ENCODE results near the gene SH2D4B.

SH2D4B gene

GRCh38 chr10:80506836-80507487, 30.7 kb upstream of the SH2D4B start:
- no peak for FAIRE-seq
- TF ChIP-seq POLR2AphosphoS5 (IDR thresholded peaks at IDR 0.05; ENCODE audit: low read depth, low read length) (no peak), TAF1 (IDR thresholded peaks at IDR 0.05; ENCODE audit: borderline replicate concordance, low read depth, low read length) (no peak), POLR2A (IDR thresholded peaks at IDR 0.05; ENCODE audit: low read depth, low read length) (no peak)
- no peak for DNase-seq (ENCODE audit: insufficient read length)

GRCh38 chr10:80509108-80509402, 28.6 kb upstream of the SH2D4B start:
- TF ChIP-seq TAF1 (IDR thresholded peaks at IDR 0.05; ENCODE audit: borderline replicate concordance, low read depth, low read length): no peak
- TF ChIP-seq POLR2AphosphoS5 (IDR thresholded peaks at IDR 0.05; ENCODE audit: low read depth, low read length): no peak
- no peak for TF ChIP-seq POLR2A (IDR thresholded peaks at IDR 0.05; ENCODE audit: low read depth, low read length)
- no peak for DNase-seq (ENCODE audit: insufficient read length)
- FAIRE-seq: no peak

GRCh38 chr10:80509403-80510161, 28.1 kb upstream of the SH2D4B start:
- no peak for TF ChIP-seq POLR2AphosphoS5 (IDR thresholded peaks at IDR 0.05; ENCODE audit: low read depth, low read length)
- TF ChIP-seq TAF1 (IDR thresholded peaks at IDR 0.05; ENCODE audit: borderline replicate concordance, low read depth, low read length): no peak
- no peak for TF ChIP-seq POLR2A (IDR thresholded peaks at IDR 0.05; ENCODE audit: low read depth, low read length)
- FAIRE-seq (no peak), DNase-seq (ENCODE audit: insufficient read length) (no peak)

- DNase-seq (ENCODE audit: insufficient read length) (no peak), FAIRE-seq (no peak)
- no peak for TF ChIP-seq POLR2AphosphoS5 (IDR thresholded peaks at IDR 0.05; ENCODE audit: low read depth, low read length)
- no peak for TF ChIP-seq TAF1 (IDR thresholded peaks at IDR 0.05; ENCODE audit: borderline replicate concordance, low read depth, low read length)
- no peak for TF ChIP-seq POLR2A (IDR thresholded peaks at IDR 0.05; ENCODE audit: low read depth, low read length)
These were observed 25.6 kb upstream of the SH2D4B start for GRCh38 chr10:80512031-80512526.

GRCh38 chr10:80513106-80513505, 24.6 kb upstream of the SH2D4B start:
- FAIRE-seq: no peak

GRCh38 chr10:80515511-80515910, 22.2 kb upstream of the SH2D4B start:
- no peak for TF ChIP-seq POLR2A (IDR thresholded peaks at IDR 0.05; ENCODE audit: low read depth, low read length)
- TF ChIP-seq POLR2AphosphoS5 (IDR thresholded peaks at IDR 0.05; ENCODE audit: low read depth, low read length): no peak
- TF ChIP-seq TAF1 (IDR thresholded peaks at IDR 0.05; ENCODE audit: borderline replicate concordance, low read depth, low read length): no peak
- no peak for DNase-seq (ENCODE audit: insufficient read length)
- no peak for FAIRE-seq

More at GRCh38 chr10:80513106-80513505, 24.6 kb upstream of the SH2D4B start:
- TF ChIP-seq POLR2AphosphoS5 (IDR thresholded peaks at IDR 0.05; ENCODE audit: low read depth, low read length) (no peak), TAF1 (IDR thresholded peaks at IDR 0.05; ENCODE audit: borderline replicate concordance, low read depth, low read length) (no peak), POLR2A (IDR thresholded peaks at IDR 0.05; ENCODE audit: low read depth, low read length) (no peak)
- DNase-seq (ENCODE audit: insufficient read length): no peak

- DNase-seq (ENCODE audit: insufficient read length) (no peak), FAIRE-seq (no peak)
- TF ChIP-seq POLR2AphosphoS5 (IDR thresholded peaks at IDR 0.05; ENCODE audit: low read depth, low read length) (no peak), TAF1 (IDR thresholded peaks at IDR 0.05; ENCODE audit: borderline replicate concordance, low read depth, low read length) (no peak), POLR2A (IDR thresholded peaks at IDR 0.05; ENCODE audit: low read depth, low read length) (no peak)
These were observed 21.8 kb upstream of the SH2D4B start for GRCh38 chr10:80515941-80516340.

GRCh38 chr10:80516506-80517075, 21.1 kb upstream of the SH2D4B start:
- FAIRE-seq (no peak), DNase-seq (ENCODE audit: insufficient read length) (no peak)
- TF ChIP-seq POLR2AphosphoS5 (IDR thresholded peaks at IDR 0.05; ENCODE audit: low read depth, low read length): no peak
- no peak for TF ChIP-seq POLR2A (IDR thresholded peaks at IDR 0.05; ENCODE audit: low read depth, low read length)
- TF ChIP-seq TAF1 (IDR thresholded peaks at IDR 0.05; ENCODE audit: borderline replicate concordance, low read depth, low read length): no peak

GRCh38 chr10:80517416-80518142, 20.1 kb upstream of the SH2D4B start:
- DNase-seq (ENCODE audit: insufficient read length): no peak
- TF ChIP-seq POLR2AphosphoS5 (IDR thresholded peaks at IDR 0.05; ENCODE audit: low read depth, low read length) (no peak), POLR2A (IDR thresholded peaks at IDR 0.05; ENCODE audit: low read depth, low read length) (no peak), TAF1 (IDR thresholded peaks at IDR 0.05; ENCODE audit: borderline replicate concordance, low read depth, low read length) (no peak)
- no peak for FAIRE-seq

- DNase-seq (ENCODE audit: insufficient read length) (no peak), FAIRE-seq (no peak)
- no peak for TF ChIP-seq POLR2A (IDR thresholded peaks at IDR 0.05; ENCODE audit: low read depth, low read length)
- TF ChIP-seq TAF1 (IDR thresholded peaks at IDR 0.05; ENCODE audit: borderline replicate concordance, low read depth, low read length): no peak
These were observed 19.4 kb upstream of the SH2D4B start for GRCh38 chr10:80518143-80518806.
